Measurements from ENCODE around the gene SLC7A6OS. TPM values are rescaled to one million over a fixed set of nuclear protein-coding genes. Genes with fewer than 3 reads are reported as not detected.
"Not testable (repeated sequence)": the region's sequence is repeated elsewhere in the genome, so short reads cannot be mapped to it uniquely, and the experiment has no call there.

SLC7A6OS gene
- total and polyA plus RNA-seq, 3 experiments from 2014 or later, result 21.8 to 28.2 (median 25.5) TPM

DNA sequence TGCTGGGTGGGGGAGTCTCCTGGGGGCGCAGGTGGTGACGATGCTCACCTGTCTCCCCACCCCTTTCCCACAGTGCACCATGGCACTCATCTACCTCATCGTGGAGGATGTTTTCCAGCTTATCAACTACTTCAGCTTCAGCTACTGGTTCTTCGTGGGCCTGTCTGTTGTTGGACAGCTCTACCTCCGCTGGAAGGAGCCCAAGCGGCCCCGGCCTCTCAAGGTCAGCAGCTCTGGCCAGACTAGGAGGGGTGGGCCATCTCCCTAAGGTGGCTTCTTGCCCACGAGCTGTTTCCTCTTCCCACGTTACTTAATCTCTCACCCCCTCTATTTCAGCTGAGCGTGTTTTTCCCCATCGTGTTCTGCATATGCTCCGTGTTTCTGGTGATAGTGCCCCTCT lies 14.5 kb downstream of the SLC7A6OS start:
- Mint-ChIP-seq H3K36me3 (peaks cover 3 to 94% (median 17%) of the 10 kb centered on the region in 3 donors), H3K9me3 (no peaks in the 10 kb centered on the region), H3K27ac (peak overlapping the region in 4 of 8 donors; percentile 42 to 70 (median 64))

GRCh38 chr16:68292425-68292824 lies 18.3 kb downstream of the SLC7A6OS start:
- peak overlapping the region in 2 of 7 donors; percentile 16 to 70 for H3K4me3 Mint-ChIP-seq
- peaks cover 57 to 68% (median 62%) of the 10 kb centered on the region in 3 donors for H3K4me1 Mint-ChIP-seq
- Histone ChIP-seq H3K36me3 (ENCODE audit: insufficient read depth, low read length) (peaks cover 54% of the 10 kb centered on the region), H3K4me3 (ENCODE audit: low read length) (no peak overlapping the region), H3K27me3 (ENCODE audit: insufficient read depth, low read length, poor library complexity, severe bottlenecking) (no peaks in the 10 kb centered on the region), H3K27ac (ENCODE audit: low read depth, low read length) (no peak overlapping the region), H3K4me1 (ENCODE audit: insufficient read depth, low read length) (peaks cover 55% of the 10 kb centered on the region), H3K9me3 (ENCODE audit: low read length) (no peaks in the 10 kb centered on the region)
- no peaks in the 10 kb centered on the region for H3K27me3 Mint-ChIP-seq
- DNase-seq, result no peak
- POLR2A ChIA-PET, result interaction anchor here (0.6 to 0.9 kb wide), 2 partner anchors 8 to 224 kb away, joined by 3 to 6 read pairs; no protein-coding TSS in a partner anchor
- peaks cover 6 to 84% (median 23%) of the 10 kb centered on the region in 3 donors for H3K36me3 Mint-ChIP-seq
- peak overlapping the region; percentile 82 to 98 (median 90) for H3K27ac Mint-ChIP-seq
- CTCF ChIA-PET, result interaction anchor here (1.6 kb wide), 1 partner anchor 18 kb away, joined by 3 read pairs; the partner anchor contains the start of genes PRMT7 and SLC7A6OS
- H3K9me3 Mint-ChIP-seq, result no peaks in the 10 kb centered on the region

More for the DNA sequence above, 14.5 kb downstream of the SLC7A6OS start:
- Histone ChIP-seq H3K4me1 (ENCODE audit: insufficient read depth, low read length) (peaks cover 17% of the 10 kb centered on the region), H3K9me3 (ENCODE audit: low read length) (no peaks in the 10 kb centered on the region), H3K27me3 (ENCODE audit: insufficient read depth, low read length, poor library complexity, severe bottlenecking) (no peaks in the 10 kb centered on the region), H3K27ac (ENCODE audit: low read depth, low read length) (no peak overlapping the region), H3K36me3 (ENCODE audit: insufficient read depth, low read length) (peaks cover 71% of the 10 kb centered on the region), H3K4me3 (ENCODE audit: low read length) (no peak overlapping the region)
- ChIA-PET CTCF (interaction anchor here (1.5 to 4.9 kb wide), 2 partner anchors 11 to 34 kb away, joined by 4 to 41 read pairs; partner anchors contain the start of gene SLC7A6), POLR2A (interaction anchor here (1.1 to 1.3 kb wide), 2 partner anchors 10 to 12 kb away, joined by 3 read pairs; no protein-coding TSS in a partner anchor)
- no peak overlapping the region for H3K4me3 Mint-ChIP-seq
- no peaks in the 10 kb centered on the region for H3K27me3 Mint-ChIP-seq
- H3K4me1 Mint-ChIP-seq, result peaks cover 27 to 50% (median 28%) of the 10 kb centered on the region in 3 donors
- no peak for DNase-seq

- H3K27ac Mint-ChIP-seq, result peak overlapping the region; percentile 79 to 98 (median 87)
- peak overlapping the region in 4 of 7 donors; percentile 44 to 70 (median 57) for H3K4me3 Mint-ChIP-seq
- H3K36me3 Mint-ChIP-seq, result peaks cover 6 to 81% (median 23%) of the 10 kb centered on the region in 3 donors
- H3K9me3 Mint-ChIP-seq, result no peaks in the 10 kb centered on the region
- Histone ChIP-seq H3K27me3 (ENCODE audit: insufficient read depth, low read length, poor library complexity, severe bottlenecking) (no peaks in the 10 kb centered on the region), H3K4me1 (ENCODE audit: insufficient read depth, low read length) (peaks cover 67% of the 10 kb centered on the region), H3K9me3 (ENCODE audit: low read length) (no peaks in the 10 kb centered on the region), H3K36me3 (ENCODE audit: insufficient read depth, low read length) (peaks cover 44% of the 10 kb centered on the region), H3K4me3 (ENCODE audit: low read length) (no peak overlapping the region), H3K27ac (ENCODE audit: low read depth, low read length) (peak overlapping the region; percentile 21)
- DNase-seq, result no peak
- peaks cover 69 to 80% (median 69%) of the 10 kb centered on the region in 3 donors for H3K4me1 Mint-ChIP-seq
- ChIA-PET CTCF (interaction anchor here (0.9 to 22.1 kb wide), 4 partner anchors 9 to 408 kb away, joined by 3 to 319 read pairs (median 4); partner anchors contain the start of genes PRMT7, SLC7A6 and SLC7A6OS), POLR2A (interaction anchor here (0.9 to 1.1 kb wide), 2 partner anchors 9 to 22 kb away, joined by 3 to 6 read pairs; no protein-coding TSS in a partner anchor)
- H3K27me3 Mint-ChIP-seq, result no peaks in the 10 kb centered on the region
These were observed 19.5 kb downstream of the SLC7A6OS start for GRCh38 chr16:68291227-68291626.

DNA sequence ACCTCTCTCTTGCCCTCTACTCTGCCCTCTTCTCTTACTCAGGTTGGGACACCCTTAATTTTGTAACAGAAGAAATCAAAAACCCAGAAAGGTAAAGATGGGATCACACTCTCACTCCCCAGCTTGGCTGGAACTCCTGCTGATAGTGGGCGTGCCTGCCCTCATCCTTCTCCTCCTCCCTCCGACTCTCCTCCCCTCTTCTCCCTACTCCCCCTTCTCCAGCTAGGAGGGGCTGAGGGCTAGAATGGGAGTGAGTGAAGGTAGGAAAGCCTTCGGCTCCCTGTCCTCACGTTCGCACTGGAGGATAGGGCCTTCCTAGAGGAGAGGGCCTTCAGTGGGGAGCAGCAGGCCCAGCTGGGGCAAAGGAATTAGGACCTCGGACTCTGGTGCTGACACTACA lies 20.3 kb downstream of the SLC7A6OS start:
- no peak for DNase-seq
- Mint-ChIP-seq H3K4me3 (peak overlapping the region in 6 of 7 donors; percentile 18 to 71 (median 54)), H3K27me3 (no peaks in the 10 kb centered on the region), H3K9me3 (no peaks in the 10 kb centered on the region), H3K36me3 (peaks cover 6 to 75% (median 23%) of the 10 kb centered on the region in 3 donors), H3K4me1 (peaks cover 76 to 88% (median 77%) of the 10 kb centered on the region in 3 donors), H3K27ac (peak overlapping the region; percentile 84 to 98 (median 92))
- Histone ChIP-seq H3K9me3 (ENCODE audit: low read length) (no peaks in the 10 kb centered on the region), H3K4me3 (ENCODE audit: low read length) (peak overlapping the region; percentile 19), H3K4me1 (ENCODE audit: insufficient read depth, low read length) (peaks cover 75% of the 10 kb centered on the region), H3K27me3 (ENCODE audit: insufficient read depth, low read length, poor library complexity, severe bottlenecking) (no peaks in the 10 kb centered on the region), H3K36me3 (ENCODE audit: insufficient read depth, low read length) (peaks cover 37% of the 10 kb centered on the region), H3K27ac (ENCODE audit: low read depth, low read length) (peak overlapping the region; percentile 35)
- ChIA-PET POLR2A (interaction anchor here (0.5 to 1.6 kb wide), 6 partner anchors 14 to 29 kb away, joined by 3 to 6 read pairs (median 4); partner anchors contain the start of genes PRMT7, SLC7A6 and SLC7A6OS), CTCF (interaction anchor here (1.1 to 22.1 kb wide), 6 partner anchors 20 to 407 kb away, joined by 3 to 319 read pairs (median 4); partner anchors contain the start of genes PRMT7, SLC7A6 and SLC7A6OS)

DNA sequence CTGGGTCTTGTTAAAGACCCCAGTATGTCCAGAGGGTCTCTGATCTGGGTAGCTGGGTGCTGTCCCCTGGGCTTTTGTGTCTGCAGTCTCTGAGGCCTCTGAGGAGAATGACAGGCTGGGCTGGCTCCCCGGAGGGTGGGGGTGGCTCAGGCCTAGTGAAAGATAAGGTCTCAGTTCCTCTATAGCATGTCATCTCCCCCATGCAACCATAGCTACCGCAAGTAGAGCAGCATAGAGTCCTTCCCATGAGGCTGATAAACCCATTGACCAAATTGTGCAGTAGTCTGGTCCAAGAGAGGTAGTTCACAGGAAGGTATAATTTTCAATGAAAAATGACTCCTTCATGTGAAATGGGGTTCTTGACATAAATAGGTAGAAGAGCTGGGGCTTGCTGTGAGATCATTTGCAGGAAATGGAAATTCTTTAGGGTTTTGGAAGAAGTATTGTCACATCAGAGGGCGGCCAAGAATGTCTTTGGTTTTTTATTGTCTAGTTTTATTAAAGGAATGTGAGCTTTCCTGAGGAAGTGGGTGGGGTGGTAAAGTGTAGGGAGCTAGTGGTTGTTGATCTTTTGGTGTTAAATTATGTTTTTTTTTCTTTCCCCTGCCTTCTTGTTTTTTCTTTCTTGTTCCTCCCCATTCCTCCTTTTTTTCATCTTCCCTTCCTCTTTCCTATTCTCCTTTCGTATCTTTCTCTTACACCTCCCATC lies 21.0 kb downstream of the SLC7A6OS start:
- peaks cover 83 to 89% (median 83%) of the 10 kb centered on the region in 3 donors for H3K4me1 Mint-ChIP-seq
- DNase-seq, result peak in 3 of 5 donors; percentile 40 to 57 (median 48)
- H3K27me3 Mint-ChIP-seq, result no peaks in the 10 kb centered on the region
- peaks cover 6 to 68% (median 23%) of the 10 kb centered on the region in 3 donors for H3K36me3 Mint-ChIP-seq
- peaks cover 82% of the 10 kb centered on the region for H3K4me1 ChIP-seq (ENCODE audit: insufficient read depth, low read length)
- ChIA-PET POLR2A (interaction anchor here (0.5 to 1.6 kb wide), 7 partner anchors 14 to 54 kb away, joined by 3 to 6 read pairs (median 5); partner anchors contain the start of genes ESRP2, PRMT7, SLC7A6 and SLC7A6OS), CTCF (interaction anchor here (1.1 to 22.1 kb wide), 5 partner anchors 20 to 39 kb away, joined by 3 to 319 read pairs (median 6); partner anchors contain the start of genes PRMT7, SLC7A6 and SLC7A6OS)
- peak overlapping the region; percentile 84 to 98 (median 92) for H3K27ac Mint-ChIP-seq
- H3K27ac ChIP-seq (ENCODE audit: low read depth, low read length), result peak overlapping the region; percentile 35
- peak overlapping the region; percentile 19 for H3K4me3 ChIP-seq (ENCODE audit: low read length)
- peaks cover 30% of the 10 kb centered on the region for H3K36me3 ChIP-seq (ENCODE audit: insufficient read depth, low read length)
- no peaks in the 10 kb centered on the region for H3K9me3 ChIP-seq (ENCODE audit: low read length)
- H3K27me3 ChIP-seq (ENCODE audit: insufficient read depth, low read length, poor library complexity, severe bottlenecking), result no peaks in the 10 kb centered on the region
- H3K9me3 Mint-ChIP-seq, result no peaks in the 10 kb centered on the region
- peak overlapping the region; percentile 18 to 71 (median 56) for H3K4me3 Mint-ChIP-seq

DNA sequence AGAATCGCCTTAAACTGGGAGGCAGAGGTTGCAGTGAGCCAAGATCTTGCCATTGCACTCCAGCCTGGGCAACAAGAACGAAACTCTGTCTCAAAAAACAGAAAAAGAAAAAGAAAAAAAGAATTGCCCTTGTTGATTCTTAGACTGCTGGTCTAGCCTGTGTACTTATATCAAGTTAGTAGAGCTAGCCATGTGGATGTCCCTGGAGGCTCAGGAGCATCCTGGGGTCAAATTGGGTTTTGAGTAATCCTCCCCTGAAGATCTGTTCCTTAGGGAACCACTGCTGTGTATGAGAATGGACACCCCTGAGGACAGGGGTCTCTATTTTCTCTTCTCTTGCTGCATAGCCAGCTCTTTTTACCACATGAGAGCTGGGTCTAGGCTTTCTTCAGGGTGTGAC lies 21.5 kb downstream of the SLC7A6OS start:
- Mint-ChIP-seq H3K27me3 (no peaks in the 10 kb centered on the region), H3K4me3 (peak overlapping the region in 6 of 7 donors; percentile 18 to 71 (median 54)), H3K36me3 (peaks cover 6 to 63% (median 21%) of the 10 kb centered on the region in 3 donors), H3K4me1 (peaks cover 87 to 92% (median 89%) of the 10 kb centered on the region in 3 donors), H3K27ac (peak overlapping the region; percentile 84 to 98 (median 92)), H3K9me3 (no peaks in the 10 kb centered on the region)
- ChIA-PET POLR2A (interaction anchor here (1.0 to 1.6 kb wide), 5 partner anchors 17 to 53 kb away, joined by 4 to 6 read pairs (median 5); partner anchors contain the start of genes ESRP2, PLA2G15, PRMT7 and SLC7A6), CTCF (interaction anchor here (0.9 to 22.1 kb wide), 6 partner anchors 17 to 52 kb away, joined by 3 to 319 read pairs (median 4); partner anchors contain the start of genes PRMT7, SLC7A6 and SLC7A6OS)
- H3K27ac ChIP-seq (ENCODE audit: low read depth, low read length), result no peak overlapping the region
- H3K36me3 ChIP-seq (ENCODE audit: insufficient read depth, low read length), result peaks cover 25% of the 10 kb centered on the region
- no peaks in the 10 kb centered on the region for H3K9me3 ChIP-seq (ENCODE audit: low read length)
- no peaks in the 10 kb centered on the region for H3K27me3 ChIP-seq (ENCODE audit: insufficient read depth, low read length, poor library complexity, severe bottlenecking)
- no peak for DNase-seq
- H3K4me3 ChIP-seq (ENCODE audit: low read length), result no peak overlapping the region
- peaks cover 87% of the 10 kb centered on the region for H3K4me1 ChIP-seq (ENCODE audit: insufficient read depth, low read length)

- not testable (repeated sequence) for H3K27me3 Mint-ChIP-seq; H3K27ac ChIP-seq (ENCODE audit: low read depth, low read length); DNase-seq; H3K4me3 ChIP-seq (ENCODE audit: low read length); H3K9me3 Mint-ChIP-seq; H3K9me3 ChIP-seq (ENCODE audit: low read length); H3K27me3 ChIP-seq (ENCODE audit: insufficient read depth, low read length, poor library complexity, severe bottlenecking)
- Mint-ChIP-seq H3K27ac (peak overlapping the region; percentile 84 to 98 (median 94)), H3K4me1 (peaks cover 88 to 93% (median 93%) of the 10 kb centered on the region in 3 donors), H3K36me3 (peaks cover 6 to 61% (median 22%) of the 10 kb centered on the region in 3 donors), H3K4me3 (peak overlapping the region in 3 of 7 donors; percentile 52 to 84 (median 56))
- H3K4me1 ChIP-seq (ENCODE audit: insufficient read depth, low read length), result peaks cover 91% of the 10 kb centered on the region
- ChIA-PET CTCF (interaction anchor here (0.9 to 22.1 kb wide), 5 partner anchors 16 to 52 kb away, joined by 3 to 319 read pairs (median 6); partner anchors contain the start of genes PRMT7, SLC7A6 and SLC7A6OS), POLR2A (interaction anchor here (1.4 kb wide), 1 partner anchor 44 kb away, joined by 4 read pairs; the partner anchor contains the start of gene PLA2G15)
- H3K36me3 ChIP-seq (ENCODE audit: insufficient read depth, low read length), result peaks cover 23% of the 10 kb centered on the region
These were observed 21.9 kb downstream of the SLC7A6OS start for GRCh38 chr16:68288796-68289195.
